GM12892 (cell line): ENCODE results near the gene HDHD5.

ENCODE experiments used
- POLR2A ChIP-seq: IDR thresholded peaks from 2 replicates; pipeline ENCODE4 v1.6.1; 2011; ENCODE audit warnings: low read depth, low read length, control low read depth
- POLR2AphosphoS5 ChIP-seq: IDR thresholded peaks from 2 replicates; pipeline ENCODE4 v1.6.1; 2011; ENCODE audit warnings: low read depth, low read length, control low read depth
- TAF1 ChIP-seq: IDR thresholded peaks from 2 replicates; pipeline ENCODE4 v1.6.1; 2011; ENCODE audit warnings: low read depth, mild to moderate bottlenecking, control low read depth, low read length, borderline replicate concordance

- TF ChIP-seq POLR2A: no peak
- TF ChIP-seq POLR2AphosphoS5: no peak
- no peak for TF ChIP-seq TAF1
Measured at GRCh38 chr22:17205432-17205831, 46.4 kb upstream of the HDHD5 start.
